Measurements from ENCODE around the gene SEZ6.

SEZ6 gene

GRCh38 chr17:28929787-28930186, 76.0 kb downstream of the SEZ6 start:
- Histone ChIP-seq H3K9ac (ENCODE audit: low read length) (no peak overlapping the region), H3K27me3 (ENCODE audit: control insufficient read depth, insufficient read depth, low read length) (no peaks in the 10 kb centered on the region), H3K9me3 (ENCODE audit: control insufficient read depth, low read length) (no peaks in the 10 kb centered on the region), H3K36me3 (ENCODE audit: control insufficient read depth, insufficient read depth, low read length) (no peaks in the 10 kb centered on the region), H3K4me3 (ENCODE audit: low read length) (no peak overlapping the region), H3K4me1 (ENCODE audit: control insufficient read depth, insufficient read depth, low read length) (peaks cover 13% of the 10 kb centered on the region)

DNA sequence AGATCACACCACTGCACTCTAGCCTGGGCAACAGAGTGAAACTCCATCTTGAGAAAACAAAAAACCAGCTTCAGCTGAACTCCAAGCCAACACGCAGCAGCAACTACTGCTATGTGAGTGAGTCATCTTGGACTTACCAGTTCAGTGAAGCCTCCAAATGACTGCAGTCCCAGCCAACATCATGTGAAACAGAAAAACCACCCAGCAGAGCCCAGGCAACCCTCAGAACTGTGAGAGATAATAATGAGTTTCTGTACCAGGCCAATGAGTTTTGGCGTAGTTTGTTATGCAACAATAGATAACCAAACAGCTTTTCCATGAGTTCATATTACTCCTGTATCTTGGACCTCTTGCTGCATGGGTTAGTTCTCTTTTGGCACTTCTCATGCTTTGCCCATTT, 77.8 kb downstream of the SEZ6 start:
- H3K9ac ChIP-seq (ENCODE audit: low read length): no peak overlapping the region
- H3K27me3 ChIP-seq (ENCODE audit: control insufficient read depth, insufficient read depth, low read length): no peaks in the 10 kb centered on the region
- peaks cover 7% of the 10 kb centered on the region for H3K36me3 ChIP-seq (ENCODE audit: control insufficient read depth, insufficient read depth, low read length)
- no peaks in the 10 kb centered on the region for H3K9me3 ChIP-seq (ENCODE audit: control insufficient read depth, low read length)
- H3K4me1 ChIP-seq (ENCODE audit: control insufficient read depth, insufficient read depth, low read length): peaks cover 13% of the 10 kb centered on the region
- H3K4me3 ChIP-seq (ENCODE audit: low read length): no peak overlapping the region

GRCh38 chr17:28926786-28927185, 79.0 kb downstream of the SEZ6 start:
- Histone ChIP-seq H3K9me3 (ENCODE audit: control insufficient read depth, low read length) (no peaks in the 10 kb centered on the region), H3K4me3 (ENCODE audit: low read length) (no peak overlapping the region), H3K27me3 (ENCODE audit: control insufficient read depth, insufficient read depth, low read length) (no peaks in the 10 kb centered on the region), H3K36me3 (ENCODE audit: control insufficient read depth, insufficient read depth, low read length) (peaks cover 7% of the 10 kb centered on the region), H3K4me1 (ENCODE audit: control insufficient read depth, insufficient read depth, low read length) (peaks cover 13% of the 10 kb centered on the region), H3K9ac (ENCODE audit: low read length) (no peak overlapping the region)

DNA sequence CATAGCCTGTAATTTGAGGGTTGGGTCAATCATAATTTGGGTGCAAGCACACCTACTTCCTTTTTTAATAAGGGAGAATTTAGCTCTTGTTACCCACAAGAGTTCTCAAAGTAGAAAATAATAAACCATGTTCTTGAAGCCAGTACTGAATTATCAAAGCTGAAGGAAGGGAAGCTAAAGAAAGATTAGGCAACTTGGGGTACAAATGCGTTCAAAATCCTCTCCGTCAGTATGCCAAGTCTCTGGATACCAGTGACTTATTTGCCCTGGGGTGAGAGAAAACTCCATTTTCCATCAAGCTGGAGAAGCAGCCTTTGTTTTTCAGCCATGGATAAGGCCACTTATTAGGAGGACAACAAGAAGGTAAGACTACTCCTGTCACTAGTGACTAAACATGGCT, 79.5 kb downstream of the SEZ6 start:
- Histone ChIP-seq H3K9me3 (ENCODE audit: control insufficient read depth, low read length) (no peaks in the 10 kb centered on the region), H3K27me3 (ENCODE audit: control insufficient read depth, insufficient read depth, low read length) (no peaks in the 10 kb centered on the region), H3K4me1 (ENCODE audit: control insufficient read depth, insufficient read depth, low read length) (peaks cover 13% of the 10 kb centered on the region), H3K36me3 (ENCODE audit: control insufficient read depth, insufficient read depth, low read length) (peaks cover 7% of the 10 kb centered on the region), H3K9ac (ENCODE audit: low read length) (no peak overlapping the region), H3K4me3 (ENCODE audit: low read length) (no peak overlapping the region)

DNA sequence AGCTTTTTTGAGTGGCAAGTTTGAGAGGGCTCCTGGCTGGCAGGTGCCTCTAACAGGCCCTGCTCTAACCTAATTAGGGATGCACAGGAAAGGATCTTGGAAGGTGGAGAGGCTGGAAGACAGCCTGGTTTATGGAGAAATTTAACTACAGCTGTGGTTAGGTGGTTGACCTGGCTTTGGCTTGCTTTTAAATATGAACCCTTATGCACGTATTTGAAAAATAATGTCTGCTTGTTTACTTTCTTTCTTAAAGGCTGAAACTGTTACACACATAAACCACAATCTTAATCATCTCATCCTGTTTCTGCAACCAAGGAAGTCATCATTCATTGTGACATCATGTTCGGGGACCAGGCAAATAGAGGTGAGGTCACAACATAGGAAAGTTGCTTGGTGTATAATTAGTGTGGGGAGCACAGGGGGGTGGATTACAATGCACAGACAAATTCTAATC, 79.9 kb downstream of the SEZ6 start:
- Histone ChIP-seq H3K27me3 (ENCODE audit: control insufficient read depth, insufficient read depth, low read length) (no peaks in the 10 kb centered on the region), H3K4me1 (ENCODE audit: control insufficient read depth, insufficient read depth, low read length) (peaks cover 13% of the 10 kb centered on the region), H3K9ac (ENCODE audit: low read length) (no peak overlapping the region), H3K4me3 (ENCODE audit: low read length) (no peak overlapping the region), H3K9me3 (ENCODE audit: control insufficient read depth, low read length) (no peaks in the 10 kb centered on the region), H3K36me3 (ENCODE audit: control insufficient read depth, insufficient read depth, low read length) (peaks cover 7% of the 10 kb centered on the region)

- Histone ChIP-seq H3K9ac (ENCODE audit: low read length) (no peak overlapping the region), H3K36me3 (ENCODE audit: control insufficient read depth, insufficient read depth, low read length) (peaks cover 37% of the 10 kb centered on the region), H3K4me3 (ENCODE audit: low read length) (no peak overlapping the region), H3K4me1 (ENCODE audit: control insufficient read depth, insufficient read depth, low read length) (no peaks in the 10 kb centered on the region), H3K9me3 (ENCODE audit: control insufficient read depth, low read length) (no peaks in the 10 kb centered on the region), H3K27me3 (ENCODE audit: control insufficient read depth, insufficient read depth, low read length) (no peaks in the 10 kb centered on the region)
These were observed 85.6 kb downstream of the SEZ6 start for GRCh38 chr17:28920201-28920600.

DNA sequence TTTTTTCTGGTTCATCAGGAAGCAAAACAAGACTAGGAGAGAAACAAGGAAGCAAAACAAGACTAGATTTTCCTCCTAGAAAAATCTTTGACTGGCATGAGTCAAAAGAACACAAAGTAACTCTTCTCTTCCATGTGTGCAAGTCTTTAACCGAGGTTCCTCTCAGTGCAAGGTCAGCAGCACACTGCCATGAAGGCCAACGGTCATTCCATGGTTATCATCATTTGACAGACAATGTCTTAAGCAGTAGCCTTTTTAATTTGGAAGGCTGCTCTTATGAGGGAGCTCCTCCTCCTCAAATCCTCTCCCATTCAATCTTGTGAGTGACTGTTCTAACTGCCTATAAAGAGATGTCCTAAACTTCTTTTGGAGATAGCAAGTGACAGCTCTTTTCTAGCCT, 87.5 kb downstream of the SEZ6 start:
- no peaks in the 10 kb centered on the region for H3K4me1 ChIP-seq (ENCODE audit: control insufficient read depth, insufficient read depth, low read length)
- H3K4me3 ChIP-seq (ENCODE audit: low read length): no peak overlapping the region
- no peak overlapping the region for H3K9ac ChIP-seq (ENCODE audit: low read length)
- H3K9me3 ChIP-seq (ENCODE audit: control insufficient read depth, low read length): no peaks in the 10 kb centered on the region
- no peaks in the 10 kb centered on the region for H3K27me3 ChIP-seq (ENCODE audit: control insufficient read depth, insufficient read depth, low read length)
- H3K36me3 ChIP-seq (ENCODE audit: control insufficient read depth, insufficient read depth, low read length): peaks cover 33% of the 10 kb centered on the region

- Histone ChIP-seq H3K4me1 (ENCODE audit: control insufficient read depth, insufficient read depth, low read length) (peaks cover 2% of the 10 kb centered on the region), H3K4me3 (ENCODE audit: low read length) (no peak overlapping the region), H3K9ac (ENCODE audit: low read length) (no peak overlapping the region), H3K27me3 (ENCODE audit: control insufficient read depth, insufficient read depth, low read length) (no peaks in the 10 kb centered on the region), H3K36me3 (ENCODE audit: control insufficient read depth, insufficient read depth, low read length) (peaks cover 41% of the 10 kb centered on the region), H3K9me3 (ENCODE audit: control insufficient read depth, low read length) (no peaks in the 10 kb centered on the region)
These were observed 88.4 kb downstream of the SEZ6 start for GRCh38 chr17:28917465-28917864.

GRCh38 chr17:28917029-28917428, 88.8 kb downstream of the SEZ6 start:
- Histone ChIP-seq H3K9me3 (ENCODE audit: control insufficient read depth, low read length) (no peaks in the 10 kb centered on the region), H3K36me3 (ENCODE audit: control insufficient read depth, insufficient read depth, low read length) (peaks cover 41% of the 10 kb centered on the region), H3K4me1 (ENCODE audit: control insufficient read depth, insufficient read depth, low read length) (peaks cover 6% of the 10 kb centered on the region), H3K4me3 (ENCODE audit: low read length) (no peak overlapping the region), H3K9ac (ENCODE audit: low read length) (no peak overlapping the region), H3K27me3 (ENCODE audit: control insufficient read depth, insufficient read depth, low read length) (no peaks in the 10 kb centered on the region)

GRCh38 chr17:28916302-28916934, 89.4 kb downstream of the SEZ6 start:
- H3K9me3 ChIP-seq (ENCODE audit: control insufficient read depth, low read length): no peaks in the 10 kb centered on the region
- H3K9ac ChIP-seq (ENCODE audit: low read length): no peak overlapping the region
- H3K4me1 ChIP-seq (ENCODE audit: control insufficient read depth, insufficient read depth, low read length): peaks cover 10% of the 10 kb centered on the region
- H3K36me3 ChIP-seq (ENCODE audit: control insufficient read depth, insufficient read depth, low read length): peaks cover 41% of the 10 kb centered on the region
- no peaks in the 10 kb centered on the region for H3K27me3 ChIP-seq (ENCODE audit: control insufficient read depth, insufficient read depth, low read length)
- H3K4me3 ChIP-seq (ENCODE audit: low read length): no peak overlapping the region

- peaks cover 10% of the 10 kb centered on the region for H3K4me1 ChIP-seq (ENCODE audit: control insufficient read depth, insufficient read depth, low read length)
- no peaks in the 10 kb centered on the region for H3K9me3 ChIP-seq (ENCODE audit: control insufficient read depth, low read length)
- H3K9ac ChIP-seq (ENCODE audit: low read length): no peak overlapping the region
- H3K36me3 ChIP-seq (ENCODE audit: control insufficient read depth, insufficient read depth, low read length): peaks cover 42% of the 10 kb centered on the region
- H3K27me3 ChIP-seq (ENCODE audit: control insufficient read depth, insufficient read depth, low read length): no peaks in the 10 kb centered on the region
- no peak overlapping the region for H3K4me3 ChIP-seq (ENCODE audit: low read length)
These were observed 92.9 kb downstream of the SEZ6 start for GRCh38 chr17:28912938-28913333.

- Histone ChIP-seq H3K4me1 (ENCODE audit: control insufficient read depth, insufficient read depth, low read length) (peaks cover 11% of the 10 kb centered on the region), H3K4me3 (ENCODE audit: low read length) (no peak overlapping the region), H3K9me3 (ENCODE audit: control insufficient read depth, low read length) (no peaks in the 10 kb centered on the region), H3K27me3 (ENCODE audit: control insufficient read depth, insufficient read depth, low read length) (no peaks in the 10 kb centered on the region), H3K9ac (ENCODE audit: low read length) (peak overlapping the region; percentile 11), H3K36me3 (ENCODE audit: control insufficient read depth, insufficient read depth, low read length) (peaks cover 37% of the 10 kb centered on the region)
These were observed 93.4 kb downstream of the SEZ6 start for GRCh38 chr17:28912281-28912937.

Measured in mucosa of stomach (tissue), 1 donor.